Liver (tissue), 9 donors: ENCODE results near the gene RPSA. TPM values are rescaled to one million over a fixed set of nuclear protein-coding genes. Genes with fewer than 3 reads are reported as not detected.

Source experiments
- DNase-seq: peaks from one replicate; pipeline ENCODE4 v3.0.0-alpha.2; 2017; ENCODE audit warnings: low spot score
- H3K27ac ChIP-seq, 2 donors: one replicate each; pipeline ENCODE4 v1.7.0; 2013; ENCODE audit warnings: inconsistent platforms in 2 of 2, low read length in 2 of 2, control low read depth in 1 of 2, low read depth in 1 of 2, mild to moderate bottlenecking in 1 of 2
- H3K27me3 ChIP-seq, 4 donors: one replicate each; pipeline versions ENCODE4 v1.6.1 to v1.7.0; 2013; ENCODE audit warnings: low read length in 3 of 4, inconsistent platforms in 1 of 4, mild to moderate bottlenecking in 1 of 4, moderate library complexity in 1 of 4; ENCODE audit not compliant: control insufficient read depth in 4 of 4, insufficient read depth in 4 of 4
- H3K36me3 ChIP-seq, 4 donors: one replicate each; pipeline versions ENCODE4 v1.6.1 to v1.7.0; 2013; ENCODE audit warnings: low read length in 3 of 4, mild to moderate bottlenecking in 3 of 4, low read depth in 1 of 4, moderate library complexity in 1 of 4; ENCODE audit not compliant: control insufficient read depth in 4 of 4, insufficient read depth in 3 of 4
- H3K4me1 ChIP-seq, 4 donors: one replicate each; pipeline versions ENCODE4 v1.6.1 to v1.7.0; 2013; ENCODE audit warnings: low read length in 3 of 4, mild to moderate bottlenecking in 3 of 4, moderate library complexity in 1 of 4; ENCODE audit not compliant: control insufficient read depth in 4 of 4, insufficient read depth in 4 of 4
- H3K4me3 ChIP-seq, 3 donors: one replicate each; pipeline versions ENCODE4 v1.6.1 to v1.7.0; 2013; ENCODE audit warnings: low read length in 3 of 3, control low read depth in 1 of 3, low read depth in 1 of 3, mild to moderate bottlenecking in 1 of 3
- H3K9ac ChIP-seq, 2 donors: one replicate each; pipeline ENCODE4 v1.7.0; 2013; ENCODE audit warnings: low read length in 2 of 2, mild to moderate bottlenecking in 2 of 2, moderate library complexity in 2 of 2, control low read depth in 1 of 2, low read depth in 1 of 2
- H3K9me3 ChIP-seq, 4 donors: one replicate each; pipeline versions ENCODE4 v1.6.1 to v1.7.0; 2013; ENCODE audit warnings: low read length in 3 of 4; ENCODE audit not compliant: control insufficient read depth in 4 of 4
- ATF3 ChIP-seq: IDR thresholded peaks from 2 replicates; pipeline ENCODE4 v1.6.1; 2016; ENCODE audit warnings: antibody characterized with exemption
- CTCF ChIP-seq: fragments of 150-350 bp; IDR thresholded peaks from 2 replicates; pipeline ENCODE4 v1.5.1; 2017; ENCODE audit warnings: improper control_type of control experiment, low read depth, low read length; ENCODE audit not compliant: missing input control
- EGR1 ChIP-seq, 2 donors: IDR thresholded peaks; 2 replicates each; pipeline ENCODE4 v1.6.1; 2016 to 2018; ENCODE audit warnings: antibody characterized with exemption in 2 of 2, low read depth in 2 of 2
- FOXA1 ChIP-seq: IDR thresholded peaks from 2 replicates; pipeline ENCODE4 v1.6.1; 2016; ENCODE audit warnings: antibody characterized with exemption
- FOXA2 ChIP-seq: IDR thresholded peaks from 2 replicates; pipeline ENCODE4 v1.6.1; 2016; ENCODE audit warnings: antibody characterized with exemption
- GABPA ChIP-seq, 2 donors: IDR thresholded peaks in 1 of 2; conservative IDR thresholded peaks in 1 of 2; 2 replicates each; pipeline ENCODE4 v1.6.1; 2016; ENCODE audit warnings: antibody characterized with exemption in 2 of 2, mild to moderate bottlenecking in 1 of 2, moderate library complexity in 1 of 2
- HNF4A ChIP-seq, 2 donors: conservative IDR thresholded peaks; 2 replicates each; pipeline ENCODE4 v1.6.1; 2016; ENCODE audit warnings: antibody characterized with exemption in 2 of 2, mild to moderate bottlenecking in 2 of 2
- HNF4G ChIP-seq: IDR thresholded peaks from 2 replicates; pipeline ENCODE4 v1.6.1; 2016; ENCODE audit warnings: antibody characterized with exemption
- JUND ChIP-seq, 2 donors: IDR thresholded peaks; 2 replicates each; pipeline ENCODE4 v1.6.1; 2016; ENCODE audit warnings: antibody characterized with exemption in 2 of 2
- MAX ChIP-seq: IDR thresholded peaks from 2 replicates; pipeline ENCODE4 v1.6.1; 2016; ENCODE audit warnings: antibody characterized with exemption
- NR2F2 ChIP-seq: IDR thresholded peaks from 2 replicates; pipeline ENCODE4 v1.6.1; 2016; ENCODE audit warnings: antibody characterized with exemption
- RAD21 ChIP-seq, 2 donors: IDR thresholded peaks; 2 replicates each; pipeline ENCODE4 v1.6.1; 2016; ENCODE audit warnings: antibody characterized with exemption in 2 of 2, mild to moderate bottlenecking in 2 of 2
- REST ChIP-seq: IDR thresholded peaks from 2 replicates; pipeline ENCODE4 v1.6.1; 2016; ENCODE audit warnings: antibody characterized with exemption, mild to moderate bottlenecking
- RXRA ChIP-seq, 2 donors: IDR thresholded peaks; 2 replicates each; pipeline ENCODE4 v1.6.1; 2017 to 2018; ENCODE audit warnings: antibody characterized with exemption in 2 of 2, mild to moderate bottlenecking in 1 of 2
- SP1 ChIP-seq: IDR thresholded peaks from 2 replicates; pipeline ENCODE4 v1.6.1; 2018; ENCODE audit warnings: antibody characterized with exemption, mild to moderate bottlenecking
- TAF1 ChIP-seq: conservative IDR thresholded peaks from 2 replicates; pipeline ENCODE4 v1.6.1; 2016; ENCODE audit warnings: antibody characterized with exemption, mild to moderate bottlenecking
- YY1 ChIP-seq: IDR thresholded peaks from 2 replicates; pipeline ENCODE4 v1.6.1; 2016; ENCODE audit warnings: antibody characterized with exemption, mild to moderate bottlenecking
- ZBTB33 ChIP-seq: IDR thresholded peaks from 2 replicates; pipeline ENCODE4 v1.6.1; 2016; ENCODE audit warnings: antibody characterized with exemption
- WGBS: extraction: QIAGEN DNeasy Blood & Tissue Kit; methylation state at CpG from one replicate; pipeline ENCODE4 v1.1.7; 2013; 5-methylcytosine and 5-hydroxymethylcytosine counted together
- polyA plus RNA-seq, 2 donors: library from polyadenylated mRNA; stranded (reverse) in 1 of 2; unstranded in 1 of 2; fragments of 200-250 nt in 1 of 2; fragments of >200 nt in 1 of 2; fragmentation: Nextera tagmentation in 1 of 2; extraction: Ambion mirVana in 1 of 2; gene quantifications; one replicate each; pipeline versions ENCODE4 v1.2.1 to v1.2.3, GENCODE V29; 2013 to 2015
- total RNA-seq, 2 donors: library from RNA; depleted of rRNA; stranded (reverse); fragments of >200 nt; gene quantifications; one replicate each; pipeline ENCODE4 v1.2.3, GENCODE V29; 2014
- donor health status: healthy.
- donor health status: healthy.
- donor health status: healthy.
- donor health status: healthy.
- donor health status: healthy.

The RPSA gene
- total and polyA plus RNA-seq, 4 donors: 200 to 796 (median 443) TPM

GRCh38 chr3:39401983-39402382 is 4.5 kb upstream of the RPSA start:
- TF ChIP-seq HNF4A (conservative IDR thresholded peaks at IDR 0.05) (no peak), ATF3 (no peak), FOXA2 (no peak), FOXA1 (no peak), REST (no peak), HNF4G (no peak), RXRA (IDR thresholded peaks at IDR 0.05) (no peak), CTCF (no peak), TAF1 (no peak), JUND (IDR thresholded peaks at IDR 0.05) (no peak), YY1 (no peak), RAD21 (IDR thresholded peaks at IDR 0.05) (no peak), EGR1 (IDR thresholded peaks at IDR 0.05; ENCODE audit: low read depth in 2 of 2) (no peak), MAX (no peak), GABPA (IDR thresholded peaks at IDR 0.05 in 1 of 2, conservative IDR thresholded peaks at IDR 0.05 in 1 of 2) (no peak), ZBTB33 (no peak), NR2F2 (no peak), SP1 (no peak)
- H3K27ac ChIP-seq: no peak overlapping the region
- H3K4me1 ChIP-seq: peaks cover 0 to 1% (median 0%) of the 10 kb centered on the region in 4 donors
- no peaks in the 10 kb centered on the region for H3K27me3 ChIP-seq
- H3K9me3 ChIP-seq: no peaks in the 10 kb centered on the region
- H3K36me3 ChIP-seq: peaks cover 5 to 24% (median 16%) of the 10 kb centered on the region in 4 donors
- H3K9ac ChIP-seq: no peak overlapping the region
- H3K4me3 ChIP-seq: no peak overlapping the region
- DNase-seq: no peak
- 81% methylated on average over 2 of the region's 2 CpGs for WGBS
